Left lobe of liver (tissue), 2 donors: ENCODE results near the gene PLA2G3. TPM values are rescaled to one million over a fixed set of nuclear protein-coding genes. Genes with fewer than 3 reads are reported as not detected.
"Not testable (repeated sequence)": the region's sequence is repeated elsewhere in the genome, so short reads cannot be mapped to it uniquely, and the experiment has no call there.

Experiments used
- ATAC-seq: fragments of 200-7000 bp; cut with Tn5 transposase; one replicate; pipeline ENCODE4 v1.9.1; 2020; ENCODE audit warnings: mild to moderate bottlenecking, moderate library complexity
- DNase-seq: peaks from one replicate; pipeline ENCODE4 v3.0.0-alpha.2; 2020; ENCODE audit warnings: low spot score
- total RNA-seq: library from RNA; stranded (reverse); gene quantifications from one replicate; pipeline ENCODE4 v1.2.1, GENCODE V29; 2021
- donor health status: DM: no; HTN: no; CAD: no; lungs with moderate emphysema.
- donor health status: DM: no; HTN: yes; CAD: no.

PLA2G3 gene
- total RNA-seq, 1 donor from 2014 or later: not detected

- ATAC-seq: no peak
- DNase-seq: no peak
Observed at GRCh38 chr22:31124811-31125465, 15.4 kb downstream of the PLA2G3 start.

- ATAC-seq: no peak
- DNase-seq: no peak
Observed at GRCh38 chr22:31124290-31124689, 16.0 kb downstream of the PLA2G3 start.

GRCh38 chr22:31123292-31123602 lies 17.1 kb downstream of the PLA2G3 start:
- DNase-seq (no peak), ATAC-seq (no peak)

- ATAC-seq (peak; percentile 81), DNase-seq (no peak)
Observed at GRCh38 chr22:31122532-31123291, 17.6 kb downstream of the PLA2G3 start, which contains the start of gene INPP5J. Gene INPP5J (plus strand): TSS chr22:31122966. CDS start chr22:31123015, 49 bp downstream.

DNA sequence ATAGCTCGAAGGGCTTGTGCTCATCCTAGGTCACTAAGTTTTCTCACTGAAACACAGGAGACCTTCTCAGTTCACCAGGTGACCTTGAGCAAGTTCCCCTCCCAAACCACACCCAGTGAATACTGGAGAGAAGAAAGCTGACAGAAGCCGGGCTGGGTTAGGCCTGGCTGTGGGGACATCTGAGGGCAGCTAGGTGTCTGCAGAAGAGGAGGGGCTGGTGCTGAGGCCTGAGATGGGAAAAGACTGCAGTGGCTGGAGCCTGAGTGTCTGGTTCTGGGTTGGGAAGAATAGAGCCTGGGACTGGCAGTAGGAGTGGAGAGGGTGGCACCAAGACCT lies 18.1 kb downstream of the PLA2G3 start:
- ATAC-seq (peak; percentile 13), DNase-seq (no peak)

DNA sequence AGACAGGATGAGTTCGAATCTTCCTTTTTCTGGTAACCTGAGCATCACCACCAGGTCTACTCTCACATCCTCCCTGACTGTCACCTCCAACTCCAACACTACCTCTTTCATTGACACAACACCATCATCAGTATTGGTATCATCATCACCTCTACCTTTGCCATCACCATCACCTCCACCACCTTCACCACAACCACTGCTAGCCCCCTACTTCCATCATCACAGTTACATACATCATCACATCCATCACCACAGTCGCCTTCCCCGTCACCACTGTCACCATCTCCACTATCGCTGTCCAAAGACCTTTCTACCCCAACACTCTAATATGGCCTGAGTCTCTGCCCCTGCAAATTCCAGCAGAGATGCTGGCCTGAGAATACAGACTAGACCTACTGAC lies 18.9 kb downstream of the PLA2G3 start:
- no peak for ATAC-seq
- no peak for DNase-seq

GRCh38 chr22:31120642-31121041 lies 19.7 kb downstream of the PLA2G3 start:
- no peak for ATAC-seq
- no peak for DNase-seq

- ATAC-seq (no peak), DNase-seq (no peak)
Observed at GRCh38 chr22:31120230-31120629, 20.1 kb downstream of the PLA2G3 start.

GRCh38 chr22:31119026-31119717 lies 21.1 kb downstream of the PLA2G3 start:
- DNase-seq (no peak), ATAC-seq (no peak)

GRCh38 chr22:31118046-31118820 lies 22.1 kb downstream of the PLA2G3 start:
- peak; percentile 16 for ATAC-seq
- no peak for DNase-seq

- not testable (repeated sequence) for ATAC-seq, DNase-seq
Observed at GRCh38 chr22:31112547-31113091, 27.7 kb downstream of the PLA2G3 start.

DNA sequence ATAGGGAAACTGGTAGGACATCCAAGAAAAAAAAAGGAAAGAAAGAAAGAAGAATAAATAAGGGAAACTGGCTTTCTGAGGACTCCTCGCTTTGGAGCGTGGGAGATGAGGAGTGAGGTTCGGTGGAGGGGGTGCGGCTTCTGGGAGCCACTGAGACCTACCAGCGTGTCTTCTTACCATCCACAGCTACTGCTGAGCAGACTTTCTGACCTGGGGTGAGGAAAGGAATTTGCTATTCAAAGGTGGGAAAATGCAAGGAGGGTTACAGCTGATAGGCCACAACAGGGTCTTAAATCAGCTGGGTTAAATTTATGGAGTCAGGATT lies 32.5 kb downstream of the PLA2G3 start:
- no peak for DNase-seq
- peak; percentile 8 for ATAC-seq

DNA sequence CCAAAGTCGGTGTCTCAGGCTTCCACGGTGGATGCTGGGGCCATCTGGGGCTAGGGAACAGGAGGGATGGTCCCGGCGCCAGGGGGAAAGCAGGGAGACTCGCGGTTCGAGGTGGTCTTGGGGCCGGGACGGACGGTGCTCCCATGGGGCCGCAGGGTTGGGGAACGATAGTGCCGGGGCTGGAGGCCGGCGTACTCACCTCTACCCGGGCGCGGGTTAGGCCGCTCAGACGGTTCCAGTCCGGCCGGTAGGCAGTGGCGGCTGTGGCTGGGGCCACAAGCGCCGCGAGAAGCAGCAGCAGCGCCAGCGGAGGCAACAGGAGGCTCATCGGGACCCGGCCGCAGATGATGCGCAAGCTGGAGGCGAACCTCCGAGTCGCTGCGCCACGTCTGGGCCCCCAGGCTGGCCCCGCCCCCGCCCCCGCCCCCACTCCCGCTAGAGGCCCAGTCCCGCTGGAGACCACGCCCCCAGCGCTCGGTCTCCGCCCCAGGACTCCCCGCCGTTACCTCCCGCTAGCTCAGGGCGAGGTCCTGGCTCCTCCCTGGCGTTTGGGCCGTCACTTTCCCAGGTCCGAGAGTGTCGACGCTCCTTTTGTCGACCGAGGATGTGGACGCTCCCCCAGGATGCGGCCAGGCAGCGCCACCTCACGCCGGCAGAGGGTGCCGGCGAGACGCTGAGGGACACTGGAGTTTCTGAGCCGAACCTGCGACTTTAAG lies 33.0 kb downstream of the PLA2G3 start, which contains the start of gene SELENOM:
TSS of gene SELENOM (minus strand) at position 391 of the 716 bp plus-strand sequence. CDS start at position 328, 63 bp downstream.
- DNase-seq (peak; percentile 95), ATAC-seq (peak; percentile 96)

DNA sequence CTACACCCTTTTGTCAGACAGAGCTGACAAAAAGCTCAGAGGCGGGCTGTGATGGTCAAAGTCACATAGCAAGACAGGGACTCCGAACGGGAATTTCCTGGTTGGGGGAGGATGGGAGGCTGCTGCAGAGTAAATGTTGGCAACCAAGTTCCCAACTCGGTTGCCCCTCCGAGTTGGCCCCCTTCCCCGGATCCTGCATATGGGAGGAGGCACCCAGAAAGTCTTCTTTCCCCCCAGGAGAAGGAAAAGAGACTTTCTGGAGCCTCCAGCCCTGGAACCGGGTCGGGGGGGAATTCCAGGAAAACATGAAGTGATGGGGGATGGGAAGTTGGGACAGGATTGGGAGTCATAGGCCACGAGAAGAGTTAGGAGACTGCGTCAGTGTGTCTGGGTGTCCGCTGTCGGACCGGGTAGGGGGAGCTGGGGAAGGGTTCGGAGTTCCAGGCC lies 33.6 kb downstream of the PLA2G3 start:
- DNase-seq: no peak
- no peak for ATAC-seq

- ATAC-seq (no peak), DNase-seq (no peak)
Observed at GRCh38 chr22:31106001-31106571, 34.2 kb downstream of the PLA2G3 start.

DNA sequence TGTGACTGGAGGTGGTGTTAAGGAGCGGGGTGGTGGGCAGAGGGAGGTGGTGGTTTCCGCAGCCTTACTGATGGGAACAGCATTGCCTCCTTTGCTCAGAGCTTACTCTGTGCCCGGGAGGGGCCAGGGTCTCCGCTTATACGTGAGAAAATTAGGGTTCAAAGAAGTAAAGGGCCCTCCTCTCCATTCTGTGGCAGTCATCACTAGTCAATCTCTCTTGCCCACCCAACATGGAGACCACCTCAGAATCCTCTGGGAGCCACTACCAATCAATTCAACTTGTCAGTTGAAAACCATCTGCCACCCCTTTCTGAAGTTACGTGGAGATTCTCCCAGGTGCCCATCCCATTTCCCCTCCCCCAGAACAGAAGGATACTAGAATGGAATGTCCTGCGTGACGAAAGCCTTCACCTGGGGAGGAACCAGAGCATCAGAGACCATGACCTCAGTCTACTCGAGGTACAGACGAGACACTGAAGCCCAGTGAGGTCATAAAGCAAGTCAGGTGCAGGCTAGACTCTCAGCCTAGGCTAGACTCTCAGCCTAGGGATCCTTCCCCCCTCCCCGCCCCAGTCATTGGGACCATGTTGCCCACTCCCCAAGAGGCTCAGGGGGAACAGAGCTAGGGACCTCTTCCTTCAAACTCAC lies 34.9 kb downstream of the PLA2G3 start:
- DNase-seq (no peak), ATAC-seq (no peak)

GRCh38 chr22:31104869-31105268 lies 35.4 kb downstream of the PLA2G3 start:
- DNase-seq (no peak), ATAC-seq (no peak)

- DNase-seq (no peak), ATAC-seq (no peak)
Observed at GRCh38 chr22:31103899-31104694, 36.2 kb downstream of the PLA2G3 start.

DNA sequence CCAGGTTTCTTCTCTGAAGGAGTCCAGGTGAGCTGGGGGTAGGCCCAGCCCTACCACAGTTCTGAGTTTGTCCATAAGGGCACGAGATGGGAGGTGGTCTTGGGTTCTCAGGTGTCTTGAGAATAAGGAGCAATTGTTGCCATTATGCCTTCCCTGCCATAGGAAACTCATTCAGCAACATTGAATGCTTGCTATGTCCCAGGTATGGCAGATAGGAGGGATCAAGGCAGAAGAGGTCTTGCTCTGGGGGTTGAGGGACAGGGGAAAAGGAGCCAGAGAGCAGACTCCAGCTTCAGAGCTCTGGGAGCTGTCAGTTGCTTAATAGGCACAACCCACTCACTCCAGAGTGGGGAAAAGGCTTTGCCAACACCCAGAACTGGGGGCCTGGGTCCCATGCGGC lies 37.2 kb downstream of the PLA2G3 start:
- ATAC-seq: no peak
- no peak for DNase-seq
